ENCODE results near the gene NRXN3. TPM values are rescaled to one million over a fixed set of nuclear protein-coding genes. Genes with fewer than 3 reads are reported as not detected.
A peak's percentile ranks its signal among the peaks of the same experiment; 100 is the strongest.

Gene NRXN3
- total and polyA plus RNA-seq, 2 donors (not counting 1 experiment from before 2014, with no cell fraction given): 0.83 to 34.6 TPM

GRCh38 chr14:78448164-78449094, 278.3 kb downstream of the NRXN3 start:
- Histone ChIP-seq H3K79me2 (ENCODE audit: control insufficient read depth, insufficient read depth, low read length) (no peaks in the 10 kb centered on the region), H4K20me1 (ENCODE audit: control insufficient read depth, extremely low read depth, insufficient read depth, low read length) (no peaks in the 10 kb centered on the region), H3K9me3 (ENCODE audit: control insufficient read depth, insufficient read depth, low read depth, low read length) (no peaks in the 10 kb centered on the region), H3K4me3 (replicated peaks in 1 of 4; ENCODE audit: control extremely low read depth in 1 of 4, insufficient read depth in 1 of 4, low read depth in 3 of 4, low read length in 4 of 4) (no peak overlapping the region), H3K9ac (ENCODE audit: insufficient read depth, low read length) (no peak overlapping the region), H3K4me1 (ENCODE audit: control insufficient read depth, extremely low read depth, insufficient read depth, low read length) (no peaks in the 10 kb centered on the region), H3K36me3 (ENCODE audit: control insufficient read depth, insufficient read depth, low read length) (no peaks in the 10 kb centered on the region), H3K27ac (ENCODE audit: insufficient read depth, low read length) (no peak overlapping the region), H2AFZ (ENCODE audit: low read length) (no peak overlapping the region), H3K27me3 (ENCODE audit: control insufficient read depth, insufficient read depth, low read length) (no peaks in the 10 kb centered on the region), H3K4me2 (ENCODE audit: extremely low read depth, insufficient read depth, low read length) (no peak overlapping the region)
- peak; percentile 34 to 53 for TF ChIP-seq CTCF (conservative IDR thresholded peaks at IDR 0.05 in 1 of 2, IDR thresholded peaks at IDR 0.05 in 1 of 2; ENCODE audit: low read depth in 1 of 2, low read length in 2 of 2)
- no peak for TF ChIP-seq EZH2 (IDR thresholded peaks at IDR 0.05; ENCODE audit: low read length, missing control alignments)
- peak; percentile 1 to 3 for DNase-seq (ENCODE audit: low read depth in 2 of 2)

- H3K36me3 ChIP-seq (ENCODE audit: control insufficient read depth, insufficient read depth, low read length): no peaks in the 10 kb centered on the region
- H3K4me2 ChIP-seq (ENCODE audit: extremely low read depth, insufficient read depth, low read length): no peak overlapping the region
- H2AFZ ChIP-seq (ENCODE audit: low read length): no peak overlapping the region
- H3K27ac ChIP-seq (ENCODE audit: insufficient read depth, low read length): no peak overlapping the region
- H4K20me1 ChIP-seq (ENCODE audit: control insufficient read depth, extremely low read depth, insufficient read depth, low read length): no peaks in the 10 kb centered on the region
- H3K79me2 ChIP-seq (ENCODE audit: control insufficient read depth, insufficient read depth, low read length): no peaks in the 10 kb centered on the region
- H3K4me3 ChIP-seq (replicated peaks in 1 of 4; ENCODE audit: control extremely low read depth in 1 of 4, insufficient read depth in 1 of 4, low read depth in 3 of 4, low read length in 4 of 4): no peak overlapping the region
- no peak for TF ChIP-seq CTCF (conservative IDR thresholded peaks at IDR 0.05 in 1 of 2, IDR thresholded peaks at IDR 0.05 in 1 of 2; ENCODE audit: low read depth in 1 of 2, low read length in 2 of 2)
- no peak for TF ChIP-seq EZH2 (IDR thresholded peaks at IDR 0.05; ENCODE audit: low read length, missing control alignments)
- no peak for DNase-seq (ENCODE audit: low read depth in 2 of 2)
- no peak overlapping the region for H3K9ac ChIP-seq (ENCODE audit: insufficient read depth, low read length)
- no peaks in the 10 kb centered on the region for H3K27me3 ChIP-seq (ENCODE audit: control insufficient read depth, insufficient read depth, low read length)
- H3K9me3 ChIP-seq (ENCODE audit: control insufficient read depth, insufficient read depth, low read depth, low read length): no peaks in the 10 kb centered on the region
- no peaks in the 10 kb centered on the region for H3K4me1 ChIP-seq (ENCODE audit: control insufficient read depth, extremely low read depth, insufficient read depth, low read length)
Measured at GRCh38 chr14:78450669-78451318, 280.6 kb downstream of the NRXN3 start.

- no peak overlapping the region for H3K9ac ChIP-seq (ENCODE audit: insufficient read depth, low read length)
- no peaks in the 10 kb centered on the region for H3K4me1 ChIP-seq (ENCODE audit: control insufficient read depth, extremely low read depth, insufficient read depth, low read length)
- TF ChIP-seq CTCF (conservative IDR thresholded peaks at IDR 0.05 in 1 of 2, IDR thresholded peaks at IDR 0.05 in 1 of 2; ENCODE audit: low read depth in 1 of 2, low read length in 2 of 2): no peak
- TF ChIP-seq EZH2 (IDR thresholded peaks at IDR 0.05; ENCODE audit: low read length, missing control alignments): no peak
- H3K4me3 ChIP-seq (replicated peaks in 1 of 4; ENCODE audit: control extremely low read depth in 1 of 4, insufficient read depth in 1 of 4, low read depth in 3 of 4, low read length in 4 of 4): no peak overlapping the region
- H4K20me1 ChIP-seq (ENCODE audit: control insufficient read depth, extremely low read depth, insufficient read depth, low read length): no peaks in the 10 kb centered on the region
- H2AFZ ChIP-seq (ENCODE audit: low read length): no peak overlapping the region
- no peaks in the 10 kb centered on the region for H3K79me2 ChIP-seq (ENCODE audit: control insufficient read depth, insufficient read depth, low read length)
- no peaks in the 10 kb centered on the region for H3K9me3 ChIP-seq (ENCODE audit: control insufficient read depth, insufficient read depth, low read depth, low read length)
- H3K36me3 ChIP-seq (ENCODE audit: control insufficient read depth, insufficient read depth, low read length): no peaks in the 10 kb centered on the region
- H3K4me2 ChIP-seq (ENCODE audit: extremely low read depth, insufficient read depth, low read length): no peak overlapping the region
- H3K27me3 ChIP-seq (ENCODE audit: control insufficient read depth, insufficient read depth, low read length): no peaks in the 10 kb centered on the region
- DNase-seq (ENCODE audit: low read depth in 2 of 2): no peak
- no peak overlapping the region for H3K27ac ChIP-seq (ENCODE audit: insufficient read depth, low read length)
Measured at GRCh38 chr14:78451319-78451695, 281.1 kb downstream of the NRXN3 start.

All from fibroblast of lung (primary cell).